Activated T-cell treated with anti-CD3 and anti-CD28 coated beads for 1 hour (primary cell): ENCODE results near the gene TMEM86A.

Source experiments
- DNase-seq: peaks from one replicate; pipeline ENCODE4 v3.0.0-alpha.2; 2020; ENCODE audit warnings: low read depth

Gene TMEM86A

GRCh38 chr11:18700375-18700774, 1.8 kb downstream of the TMEM86A start:
- no peak for DNase-seq

- no peak for DNase-seq
These were observed 2.3 kb downstream of the TMEM86A start for GRCh38 chr11:18700872-18701271.

GRCh38 chr11:18701614-18702216, 3.1 kb downstream of the TMEM86A start:
- no peak for DNase-seq

- DNase-seq: no peak
These were observed 4.6 kb downstream of the TMEM86A start for GRCh38 chr11:18703001-18703763.

- no peak for DNase-seq
These were observed 5.6 kb downstream of the TMEM86A start for GRCh38 chr11:18704045-18704645.

- DNase-seq: no peak
These were observed 6.1 kb downstream of the TMEM86A start for GRCh38 chr11:18704698-18705097.

- DNase-seq: no peak
These were observed 7.2 kb downstream of the TMEM86A start for GRCh38 chr11:18705651-18706281.

- peak; percentile 38 for DNase-seq
These were observed 8.0 kb downstream of the TMEM86A start for GRCh38 chr11:18706330-18707243.

GRCh38 chr11:18707811-18708340, 9.3 kb downstream of the TMEM86A start:
- DNase-seq: no peak

GRCh38 chr11:18709414-18709813, 10.8 kb downstream of the TMEM86A start:
- no peak for DNase-seq

GRCh38 chr11:18710545-18710944, 12.0 kb downstream of the TMEM86A start:
- no peak for DNase-seq

- DNase-seq: no peak
These were observed 15.3 kb downstream of the TMEM86A start for GRCh38 chr11:18713646-18714442.

GRCh38 chr11:18714443-18714780, 15.8 kb downstream of the TMEM86A start:
- no peak for DNase-seq

- no peak for DNase-seq
These were observed 16.9 kb downstream of the TMEM86A start for GRCh38 chr11:18715476-18715875.

- DNase-seq: no peak
These were observed 21.7 kb downstream of the TMEM86A start for GRCh38 chr11:18720091-18720807.

- DNase-seq: peak; percentile 76
These were observed 22.4 kb downstream of the TMEM86A start for GRCh38 chr11:18720808-18721560.

- DNase-seq: peak; percentile 31
These were observed 23.1 kb downstream of the TMEM86A start for GRCh38 chr11:18721561-18722292.

GRCh38 chr11:18722293-18722637, 23.7 kb downstream of the TMEM86A start:
- no peak for DNase-seq

GRCh38 chr11:18723991-18724390, 25.4 kb downstream of the TMEM86A start:
- no peak for DNase-seq
